ENCODE data around the gene LHFPL3. TPM values are rescaled to one million over a fixed set of nuclear protein-coding genes. Genes with fewer than 3 reads are reported as not detected.

The LHFPL3 gene
- total and polyA plus RNA-seq, 2 experiments from 2014 or later = not detected

GRCh38 chr7:104775531-104775930, 447.1 kb downstream of the LHFPL3 start:
- no peak overlapping the region for H3K27ac ChIP-seq
- H3K4me1 ChIP-seq (ENCODE audit: insufficient read depth) = no peaks in the 10 kb centered on the region
- H3K79me2 ChIP-seq (ENCODE audit: insufficient read depth) = no peaks in the 10 kb centered on the region
- H3K27me3 ChIP-seq (replicated peaks; ENCODE audit: insufficient read depth) = no peaks in the 10 kb centered on the region
- no peak overlapping the region for H2AFZ ChIP-seq
- TF ChIP-seq EZH2phosphoT487 (IDR thresholded peaks at IDR 0.05; ENCODE audit: insufficient read depth, low read depth) (no peak), EZH2 (IDR thresholded peaks at IDR 0.05; ENCODE audit: insufficient read depth, poor library complexity, severe bottlenecking) (no peak)
- in situ Hi-C loops (cut with MboI) = no loop called here
- H3K4me2 ChIP-seq (ENCODE audit: unreplicated experiment) = no peak overlapping the region
- no peaks in the 10 kb centered on the region for H3K36me3 ChIP-seq (ENCODE audit: low read depth)
- no peak overlapping the region for H3K9ac ChIP-seq
- no peaks in the 10 kb centered on the region for H4K20me1 ChIP-seq (ENCODE audit: insufficient read depth)
- H3F3A ChIP-seq (ENCODE audit: insufficient read depth) = no peaks in the 10 kb centered on the region
- DNase-seq = no peak
- no peaks in the 10 kb centered on the region for H3K9me3 ChIP-seq (ENCODE audit: low read depth)
- H3K4me3 ChIP-seq = no peak overlapping the region
- H3K9me2 ChIP-seq (ENCODE audit: insufficient read depth) = no peaks in the 10 kb centered on the region

GRCh38 chr7:104777301-104777800, 448.9 kb downstream of the LHFPL3 start:
- WGBS, 2 experiments (ENCODE audit: low coverage in 1 of 2, low lambda C conversion rate in 2 of 2, missing lambda C conversion rate in 2 of 2) = 8% methylated on average over 3 of the region's 3 CpGs
- H3K4me3 ChIP-seq = no peak overlapping the region
- no peaks in the 10 kb centered on the region for H3K4me1 ChIP-seq (ENCODE audit: insufficient read depth)
- in situ Hi-C loops (cut with MboI) = no loop called here
- H3K79me2 ChIP-seq (ENCODE audit: insufficient read depth) = no peaks in the 10 kb centered on the region
- TF ChIP-seq EZH2phosphoT487 (IDR thresholded peaks at IDR 0.05; ENCODE audit: insufficient read depth, low read depth) = no peak
- TF ChIP-seq EZH2 (IDR thresholded peaks at IDR 0.05; ENCODE audit: insufficient read depth, poor library complexity, severe bottlenecking) = no peak
- H3F3A ChIP-seq (ENCODE audit: insufficient read depth) = no peaks in the 10 kb centered on the region
- no peak overlapping the region for H3K27ac ChIP-seq
- H3K27me3 ChIP-seq (replicated peaks; ENCODE audit: insufficient read depth) = no peaks in the 10 kb centered on the region
- H3K36me3 ChIP-seq (ENCODE audit: low read depth) = no peaks in the 10 kb centered on the region
- H3K9ac ChIP-seq = no peak overlapping the region
- H2AFZ ChIP-seq = no peak overlapping the region
- no peaks in the 10 kb centered on the region for H3K9me3 ChIP-seq (ENCODE audit: low read depth)
- H3K4me2 ChIP-seq (ENCODE audit: unreplicated experiment) = no peak overlapping the region
- DNase-seq = no peak
- no peaks in the 10 kb centered on the region for H3K9me2 ChIP-seq (ENCODE audit: insufficient read depth)
- no peaks in the 10 kb centered on the region for H4K20me1 ChIP-seq (ENCODE audit: insufficient read depth)

GRCh38 chr7:104779888-104780287, 451.5 kb downstream of the LHFPL3 start:
- H3K9me2 ChIP-seq (ENCODE audit: insufficient read depth) = no peaks in the 10 kb centered on the region
- H2AFZ ChIP-seq = no peak overlapping the region
- no peaks in the 10 kb centered on the region for H3K27me3 ChIP-seq (replicated peaks; ENCODE audit: insufficient read depth)
- no peak overlapping the region for H3K27ac ChIP-seq
- no peaks in the 10 kb centered on the region for H4K20me1 ChIP-seq (ENCODE audit: insufficient read depth)
- H3F3A ChIP-seq (ENCODE audit: insufficient read depth) = no peaks in the 10 kb centered on the region
- no peaks in the 10 kb centered on the region for H3K9me3 ChIP-seq (ENCODE audit: low read depth)
- H3K4me3 ChIP-seq = no peak overlapping the region
- H3K36me3 ChIP-seq (ENCODE audit: low read depth) = no peaks in the 10 kb centered on the region
- in situ Hi-C loops (cut with MboI) = no loop called here
- no peak overlapping the region for H3K4me2 ChIP-seq (ENCODE audit: unreplicated experiment)
- 15 to 35% methylated on average over 2 of the region's 2 CpGs for WGBS, 2 experiments (ENCODE audit: low coverage in 1 of 2, low lambda C conversion rate in 2 of 2, missing lambda C conversion rate in 2 of 2)
- no peak for DNase-seq
- H3K9ac ChIP-seq = no peak overlapping the region
- no peaks in the 10 kb centered on the region for H3K79me2 ChIP-seq (ENCODE audit: insufficient read depth)
- no peaks in the 10 kb centered on the region for H3K4me1 ChIP-seq (ENCODE audit: insufficient read depth)
- TF ChIP-seq EZH2 (IDR thresholded peaks at IDR 0.05; ENCODE audit: insufficient read depth, poor library complexity, severe bottlenecking) = no peak
- TF ChIP-seq EZH2phosphoT487 (IDR thresholded peaks at IDR 0.05; ENCODE audit: insufficient read depth, low read depth) = no peak

GRCh38 chr7:104784686-104785085, 456.3 kb downstream of the LHFPL3 start:
- Histone ChIP-seq H4K20me1 (ENCODE audit: insufficient read depth) (no peaks in the 10 kb centered on the region), H3F3A (ENCODE audit: insufficient read depth) (no peaks in the 10 kb centered on the region), H3K79me2 (ENCODE audit: insufficient read depth) (no peaks in the 10 kb centered on the region), H3K27me3 (replicated peaks; ENCODE audit: insufficient read depth) (no peaks in the 10 kb centered on the region), H2AFZ (no peak overlapping the region), H3K9ac (no peak overlapping the region), H3K36me3 (ENCODE audit: low read depth) (no peaks in the 10 kb centered on the region), H3K27ac (no peak overlapping the region), H3K9me3 (ENCODE audit: low read depth) (no peaks in the 10 kb centered on the region), H3K4me3 (no peak overlapping the region), H3K9me2 (ENCODE audit: insufficient read depth) (no peaks in the 10 kb centered on the region), H3K4me2 (ENCODE audit: unreplicated experiment) (no peak overlapping the region), H3K4me1 (ENCODE audit: insufficient read depth) (no peaks in the 10 kb centered on the region)
- in situ Hi-C loops (cut with MboI) = no loop called here
- DNase-seq = no peak
- TF ChIP-seq EZH2 (IDR thresholded peaks at IDR 0.05; ENCODE audit: insufficient read depth, poor library complexity, severe bottlenecking) (no peak), EZH2phosphoT487 (IDR thresholded peaks at IDR 0.05; ENCODE audit: insufficient read depth, low read depth) (no peak)

GRCh38 chr7:104789780-104790179, 461.4 kb downstream of the LHFPL3 start:
- no peak overlapping the region for H3K27ac ChIP-seq

More at GRCh38 chr7:104789780-104790179, 461.4 kb downstream of the LHFPL3 start:
- Histone ChIP-seq H3K79me2 (ENCODE audit: insufficient read depth) (no peaks in the 10 kb centered on the region), H3K27me3 (replicated peaks; ENCODE audit: insufficient read depth) (no peaks in the 10 kb centered on the region), H3K4me2 (ENCODE audit: unreplicated experiment) (no peak overlapping the region), H3F3A (ENCODE audit: insufficient read depth) (no peaks in the 10 kb centered on the region), H3K9ac (no peak overlapping the region), H4K20me1 (ENCODE audit: insufficient read depth) (no peaks in the 10 kb centered on the region), H3K4me3 (no peak overlapping the region), H2AFZ (no peak overlapping the region), H3K9me3 (ENCODE audit: low read depth) (no peaks in the 10 kb centered on the region), H3K4me1 (ENCODE audit: insufficient read depth) (no peaks in the 10 kb centered on the region), H3K9me2 (ENCODE audit: insufficient read depth) (no peaks in the 10 kb centered on the region), H3K36me3 (ENCODE audit: low read depth) (no peaks in the 10 kb centered on the region)
- TF ChIP-seq EZH2 (IDR thresholded peaks at IDR 0.05; ENCODE audit: insufficient read depth, poor library complexity, severe bottlenecking) (no peak), EZH2phosphoT487 (IDR thresholded peaks at IDR 0.05; ENCODE audit: insufficient read depth, low read depth) (no peak)
- DNase-seq = no peak
- in situ Hi-C loops (cut with MboI) = no loop called here
- 19 to 22% methylated on average over 3 of the region's 3 CpGs for WGBS, 2 experiments (ENCODE audit: low coverage in 1 of 2, low lambda C conversion rate in 2 of 2, missing lambda C conversion rate in 2 of 2)

All from GM23248 (cell line).